HG03196 (cell line): ENCODE data around the gene B3GNT2.

Experiments
- ATAC-seq: cut with Tn5 transposase; IDR thresholded peaks from one replicate; pipeline ENCODE4 v1.9.1; 2021; ENCODE audit not compliant: unreplicated experiment

The B3GNT2 gene

DNA sequence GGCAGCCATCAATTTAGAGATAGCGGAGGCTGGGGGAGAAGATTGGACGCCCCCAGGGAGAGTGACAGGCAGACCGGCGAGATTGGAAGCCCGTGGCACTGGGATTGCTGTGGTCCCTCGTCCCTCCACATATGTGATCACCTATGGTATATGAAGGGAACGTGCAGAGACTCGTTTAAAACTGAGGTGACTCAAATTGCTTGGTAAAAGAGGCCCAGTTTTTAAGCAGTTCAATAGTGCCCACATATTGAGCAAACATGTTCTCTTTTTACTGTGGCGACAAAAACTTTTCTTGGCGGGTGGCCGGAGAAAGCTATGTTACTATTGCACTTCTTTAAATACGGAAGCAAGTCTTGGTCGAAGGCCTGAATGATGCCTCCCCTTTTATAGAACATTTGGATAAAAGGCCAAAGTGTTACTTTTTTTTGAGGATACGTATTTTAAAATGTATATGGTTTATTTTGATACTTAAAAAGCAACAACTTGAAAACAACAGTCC, 9.1 kb downstream of the B3GNT2 start:
- no peak for ATAC-seq

GRCh38 chr2:62205554-62205953, 9.6 kb downstream of the B3GNT2 start:
- ATAC-seq, result no peak

DNA sequence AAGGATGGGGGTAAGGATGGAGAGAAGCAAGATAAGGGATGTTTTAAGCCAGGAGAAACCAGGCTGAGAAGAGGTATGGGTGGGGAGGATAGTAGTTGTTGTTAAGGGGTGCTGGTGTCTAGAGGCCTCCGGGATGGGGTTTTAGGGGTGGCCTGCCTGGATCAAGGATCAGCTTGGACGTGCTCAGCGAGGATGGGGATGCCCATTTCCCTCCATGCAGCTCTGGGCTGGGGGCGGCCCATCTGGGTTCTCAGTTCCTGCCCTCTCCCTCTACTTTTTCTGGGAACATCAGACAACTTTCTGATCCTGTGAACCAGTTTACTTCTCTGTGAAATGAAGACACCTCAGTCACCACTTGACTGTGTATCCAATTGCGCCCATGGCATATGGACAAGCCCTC, 10.1 kb downstream of the B3GNT2 start:
- no peak for ATAC-seq

DNA sequence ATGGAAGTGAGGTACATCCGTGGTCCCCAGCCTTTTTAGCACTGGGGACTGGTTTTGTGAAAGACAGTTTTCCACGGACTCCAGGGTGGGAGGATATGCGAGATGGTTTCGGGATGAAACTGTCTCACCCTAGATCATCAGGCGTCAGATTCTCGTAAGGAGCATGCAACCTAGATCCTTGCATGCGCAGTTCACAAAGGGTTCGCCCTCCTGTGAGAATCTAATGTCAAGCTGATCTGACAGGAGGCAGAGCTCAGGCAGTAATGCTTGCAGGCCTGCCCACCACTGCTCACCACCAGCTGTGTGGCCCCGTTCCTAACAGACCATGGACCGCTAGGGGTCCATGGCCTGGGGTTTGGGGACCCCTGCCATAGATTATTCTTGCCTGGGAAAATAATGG, 11.6 kb downstream of the B3GNT2 start:
- ATAC-seq, result no peak

DNA sequence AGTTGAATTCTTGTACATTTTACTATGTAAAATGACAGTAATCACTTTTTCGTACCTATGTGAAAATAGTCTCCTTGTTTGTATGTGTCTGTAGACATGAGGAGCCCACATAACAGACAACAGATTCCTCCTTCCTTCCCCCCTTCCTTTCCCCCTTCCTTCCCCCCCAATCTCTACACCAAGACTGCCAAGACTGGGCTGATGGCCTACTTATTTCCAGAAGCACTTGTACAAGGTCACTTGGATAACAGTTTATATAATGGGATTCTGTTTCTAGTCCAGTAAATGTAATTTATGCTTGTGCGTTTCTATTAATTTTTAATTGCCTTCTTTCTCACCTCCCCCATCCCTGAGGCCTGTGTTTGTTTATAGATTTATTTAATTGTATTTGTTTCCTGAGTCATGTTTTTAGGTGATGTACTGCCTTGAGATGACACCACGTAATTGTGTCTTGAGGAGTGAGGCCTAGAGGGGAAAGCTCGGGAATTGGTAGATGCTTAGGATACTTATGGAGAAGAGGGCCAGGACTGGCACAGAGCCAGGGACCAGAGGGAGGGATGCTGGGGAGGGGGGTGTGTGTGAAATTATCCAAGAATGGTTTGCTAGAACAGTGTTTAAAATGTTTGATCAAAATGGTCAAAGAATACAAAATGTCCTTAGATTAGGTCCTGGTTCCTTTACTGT, 12.3 kb downstream of the B3GNT2 start:
- no peak for ATAC-seq

DNA sequence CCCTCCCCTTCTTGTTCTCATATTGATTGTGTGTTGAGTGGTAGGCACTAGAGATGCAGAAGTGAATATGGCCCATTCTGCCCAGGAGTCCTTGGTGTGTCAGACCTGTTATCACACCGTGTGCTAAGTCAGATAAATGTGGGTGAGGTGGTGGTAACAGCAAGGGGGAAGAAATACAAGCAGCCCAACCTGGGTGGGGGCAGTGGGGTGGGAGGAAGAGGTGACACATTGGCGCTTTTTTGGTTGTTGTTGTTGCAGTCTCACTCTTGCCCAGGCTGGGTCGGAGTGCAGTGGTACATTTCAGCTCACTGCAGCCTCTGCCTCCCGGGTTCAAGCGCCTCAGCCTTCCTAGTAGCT, 12.8 kb downstream of the B3GNT2 start:
- no peak for ATAC-seq

GRCh38 chr2:62209427-62209991, 13.6 kb downstream of the B3GNT2 start:
- no peak for ATAC-seq

DNA sequence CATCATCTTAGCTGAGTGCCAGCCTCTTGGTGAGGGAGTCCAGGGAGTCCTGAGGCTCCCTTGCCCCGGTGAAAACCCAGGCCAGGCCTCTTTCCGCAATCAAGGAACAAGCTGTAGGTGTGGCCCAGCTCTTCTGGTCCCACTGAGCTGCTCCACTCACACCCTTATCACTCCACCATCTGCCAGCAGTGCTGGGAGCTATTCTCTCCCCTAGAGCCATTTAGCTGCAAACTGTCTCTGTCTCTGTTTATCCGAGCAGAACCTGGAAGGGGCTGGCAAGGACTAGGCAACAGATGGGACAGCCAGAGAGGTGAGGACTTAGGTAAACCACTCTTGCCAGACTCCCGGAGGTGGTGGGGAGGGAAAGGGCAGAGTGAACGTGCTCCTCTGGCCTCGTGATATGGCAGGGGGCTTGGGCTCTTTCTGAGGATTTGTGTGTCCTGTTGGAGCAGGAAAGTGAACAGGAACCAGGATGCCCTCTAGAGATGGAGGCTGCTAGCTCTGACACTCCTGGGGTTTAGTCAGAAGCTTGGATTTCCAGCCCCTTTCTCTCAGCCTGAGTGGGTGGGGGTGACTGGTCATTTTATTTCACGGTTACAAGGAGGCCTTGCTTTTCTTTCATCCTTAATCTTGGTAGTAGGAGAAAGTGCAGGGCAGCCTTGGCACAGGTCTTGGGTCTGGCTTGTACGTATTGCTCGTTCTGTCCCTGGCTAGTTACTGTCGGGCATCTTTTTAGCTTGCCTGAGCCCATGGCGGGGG, 19.6 kb downstream of the B3GNT2 start:
- no peak for ATAC-seq

DNA sequence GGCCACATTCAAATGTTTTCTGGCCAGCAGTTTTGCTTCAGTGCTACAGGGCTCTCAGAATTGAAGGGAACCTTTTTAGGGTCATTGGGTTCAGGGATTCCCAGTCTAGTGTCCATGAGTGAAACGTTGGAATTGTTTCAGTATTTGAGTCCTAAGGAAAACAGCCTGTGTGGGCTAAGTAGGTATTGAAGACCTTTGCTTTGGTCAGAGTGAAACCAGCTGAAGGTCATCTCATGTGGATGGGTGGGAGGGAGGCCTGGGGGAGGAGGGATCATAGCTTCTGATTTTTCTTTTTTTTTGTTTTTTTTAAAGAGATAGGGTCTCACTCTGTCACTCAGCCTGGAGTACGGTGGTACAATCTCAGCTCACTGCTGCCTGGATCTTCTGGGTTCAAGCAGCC, 20.2 kb downstream of the B3GNT2 start:
- no peak for ATAC-seq

DNA sequence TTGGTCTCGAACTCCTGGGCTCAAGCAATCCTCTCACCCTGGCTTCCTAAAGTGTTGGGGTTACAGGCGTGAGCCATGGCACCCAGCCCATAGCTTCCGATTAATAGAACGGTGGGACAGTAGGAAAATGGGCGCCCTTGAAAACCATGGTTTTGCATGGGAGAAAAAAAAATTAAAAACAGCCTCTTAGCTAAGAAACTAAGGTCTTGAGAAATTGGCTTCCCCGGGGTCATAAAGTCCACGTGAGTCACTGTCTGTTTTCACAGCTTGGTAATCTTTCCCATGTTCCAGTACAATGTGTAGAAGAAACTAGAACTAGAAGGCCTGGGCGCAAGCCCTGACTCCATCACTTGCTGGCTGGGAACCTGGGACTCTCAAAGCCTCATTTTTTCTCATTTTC, 20.7 kb downstream of the B3GNT2 start:
- no peak for ATAC-seq

DNA sequence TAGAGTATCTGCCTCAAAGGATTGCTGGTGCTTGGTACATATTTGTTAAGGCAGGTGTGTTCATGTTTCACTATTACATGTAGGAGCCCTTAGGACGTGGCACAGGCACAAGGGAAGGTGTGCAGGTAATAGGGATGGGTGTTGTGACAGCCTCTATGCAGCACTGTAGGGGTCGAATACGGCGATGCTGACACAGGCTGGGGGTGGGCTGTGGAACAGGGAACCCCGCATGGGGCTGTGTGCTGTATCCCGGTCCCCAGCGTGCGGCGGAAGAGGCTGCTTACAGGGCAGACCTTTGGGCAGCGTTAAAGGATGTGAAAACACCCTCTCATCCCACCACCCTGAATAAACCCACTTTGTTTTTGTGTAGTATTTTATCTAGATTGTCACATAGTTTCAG, 21.5 kb downstream of the B3GNT2 start:
- no peak for ATAC-seq

GRCh38 chr2:62217970-62218369, 22.1 kb downstream of the B3GNT2 start:
- ATAC-seq, result no peak

DNA sequence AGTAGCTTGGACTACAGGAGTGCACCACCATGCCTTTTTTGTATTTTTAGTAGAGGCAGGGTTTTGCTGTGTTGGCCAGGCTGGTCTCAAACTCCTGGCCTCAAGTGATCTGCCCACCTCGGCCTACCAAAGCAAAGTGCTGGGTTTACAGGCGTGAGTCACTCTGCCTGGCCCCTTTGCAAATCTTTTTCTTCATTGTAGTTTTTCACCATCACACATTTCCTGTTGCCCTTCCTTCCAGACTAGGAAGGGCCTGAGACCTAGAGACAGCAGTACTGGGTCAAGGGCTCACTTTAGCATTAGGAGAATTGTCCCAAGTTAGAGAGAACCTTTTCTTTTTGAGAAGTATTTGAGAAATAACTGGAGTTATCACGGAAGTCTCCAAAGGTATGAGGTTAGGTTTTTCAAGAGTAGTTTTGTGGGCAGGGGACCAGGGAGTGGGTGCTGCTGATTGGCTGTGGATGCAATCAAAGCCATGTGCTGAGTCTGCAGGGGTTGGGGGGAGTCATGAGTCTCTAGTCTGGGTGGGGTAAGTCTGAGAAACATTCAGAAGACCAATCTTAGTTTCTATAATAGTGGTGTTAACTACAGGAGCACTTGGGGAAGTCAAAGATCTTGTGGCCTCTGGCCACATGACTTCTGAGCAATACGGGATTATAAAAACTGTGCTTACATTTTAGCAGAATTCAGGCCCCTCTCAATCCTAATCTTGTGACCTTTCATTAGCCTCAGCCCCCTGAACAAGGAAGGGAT, 23.7 kb downstream of the B3GNT2 start:
- no peak for ATAC-seq

DNA sequence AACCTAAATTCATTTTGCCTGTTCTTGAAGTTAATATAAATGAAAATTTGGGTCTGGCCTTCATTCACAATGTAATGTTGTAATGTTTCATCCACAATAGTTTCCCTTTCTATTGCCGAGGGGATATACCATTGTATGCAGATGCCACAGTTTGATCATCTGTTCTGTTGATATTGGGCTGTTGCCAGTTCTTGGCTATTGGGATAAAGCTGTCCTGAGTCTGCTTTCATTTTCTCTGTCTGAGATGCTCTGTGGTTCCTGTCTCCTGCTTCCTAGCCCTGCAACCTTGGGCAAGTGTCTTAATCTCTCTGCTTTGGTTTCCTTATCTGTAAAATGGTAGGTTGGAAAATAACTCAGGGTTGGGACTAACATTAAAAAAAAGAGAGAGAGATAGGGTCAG, 25.2 kb downstream of the B3GNT2 start:
- no peak for ATAC-seq

GRCh38 chr2:62222171-62222570, 26.3 kb downstream of the B3GNT2 start:
- no peak for ATAC-seq

DNA sequence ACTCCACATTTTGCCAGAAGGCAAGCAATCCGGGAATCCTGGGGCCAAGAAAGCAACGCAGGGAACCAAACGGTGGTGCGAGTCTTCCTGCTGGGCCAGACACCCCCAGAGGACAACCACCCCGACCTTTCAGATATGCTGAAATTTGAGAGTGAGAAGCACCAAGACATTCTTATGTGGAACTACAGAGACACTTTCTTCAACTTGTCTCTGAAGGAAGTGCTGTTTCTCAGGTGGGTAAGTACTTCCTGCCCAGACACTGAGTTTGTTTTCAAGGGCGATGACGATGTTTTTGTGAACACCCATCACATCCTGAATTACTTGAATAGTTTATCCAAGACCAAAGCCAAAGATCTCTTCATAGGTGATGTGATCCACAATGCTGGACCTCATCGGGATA, 26.8 kb downstream of the B3GNT2 start:
- ATAC-seq, result no peak

- no peak for ATAC-seq
These were observed 29.1 kb downstream of the B3GNT2 start for GRCh38 chr2:62224976-62225375.

GRCh38 chr2:62227386-62228075, 31.6 kb downstream of the B3GNT2 start:
- no peak for ATAC-seq

GRCh38 chr2:62229082-62229605, 33.2 kb downstream of the B3GNT2 start:
- ATAC-seq, result no peak

DNA sequence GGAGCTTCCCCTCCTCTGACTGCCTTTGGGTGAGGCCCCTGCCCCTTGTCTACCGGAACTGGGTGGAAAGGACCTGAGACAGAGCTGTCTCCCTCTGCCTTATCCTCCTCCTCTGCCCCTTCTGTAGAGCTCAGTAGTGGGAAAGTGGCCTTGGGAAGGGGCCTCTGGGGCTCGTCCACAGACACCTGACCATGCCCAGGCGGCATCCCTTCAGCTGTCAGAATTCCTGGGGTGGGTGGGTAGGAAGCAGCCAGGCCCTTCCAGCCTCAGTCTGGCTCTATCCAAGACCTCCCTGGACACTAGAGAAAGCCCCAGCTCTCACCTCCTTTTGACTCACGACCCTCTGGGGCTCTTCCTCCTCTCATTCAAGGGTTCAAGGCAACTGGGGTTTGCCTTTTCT, 35.6 kb downstream of the B3GNT2 start:
- no peak for ATAC-seq
